Bronchial epithelial cell (primary cell): Measurements from ENCODE around the gene LEMD2. TPM values are rescaled to one million over a fixed set of nuclear protein-coding genes. Genes with fewer than 3 reads are reported as not detected.
"Not testable (repeated sequence)": the region's sequence is repeated elsewhere in the genome, so short reads cannot be mapped to it uniquely, and the experiment has no call there.

Experiments
- DNase-seq: peaks from one replicate; pipeline ENCODE4 v3.0.0-alpha.2; 2010; ENCODE audit warnings: low read depth
- FAIRE-seq: peaks from 2 replicates; lab custom pipeline; 2011; peaks lifted over from hg19 to GRCh38; lab: Jason Lieb, UNC
- H3K27me3 ChIP-seq: 2 replicates; pipeline ENCODE4 v1.5.1; 2011; ENCODE audit warnings: low read length; ENCODE audit not compliant: control insufficient read depth, insufficient read depth
- H3K36me3 ChIP-seq: 2 replicates; pipeline ENCODE4 v1.5.1; 2011; ENCODE audit warnings: low read length; ENCODE audit not compliant: control insufficient read depth, insufficient read depth
- H3K4me3 ChIP-seq: 2 replicates; pipeline ENCODE4 v1.5.1; 2011; ENCODE audit warnings: mild to moderate bottlenecking, low read depth, low read length, control low read depth
- CTCF ChIP-seq: IDR thresholded peaks from 2 replicates; pipeline ENCODE4 v1.5.1; 2011; ENCODE audit warnings: mild to moderate bottlenecking, moderate library complexity, low read length, control low read depth, inconsistent platforms; ENCODE audit not compliant: insufficient read depth, severe bottlenecking
- total RNA-seq: library from RNA; depleted of rRNA; stranded (reverse); fragments of >200 nt; gene quantifications from 2 replicates; pipeline ENCODE4 v1.2.1, GENCODE V29; 2014

Gene LEMD2
- 62.6 and 66.9 TPM in 2 replicates for total RNA-seq

GRCh38 chr6:33788694-33789549 is at the start of gene LEMD2:
Gene LEMD2, minus strand, starts transcription at chr6:33789130. Its CDS starts 14 bp downstream, at chr6:33789116.
- H3K36me3 ChIP-seq = peaks cover 12% of the 10 kb centered on the region
- H3K27me3 ChIP-seq = peaks cover 2% of the 10 kb centered on the region
- DNase-seq (peak; percentile 76), FAIRE-seq (no peak)
- peak within 1 kb of the TSS; percentile 59 for H3K4me3 ChIP-seq
- TF ChIP-seq CTCF = peak; percentile 20

- no peak overlapping the region for H3K4me3 ChIP-seq
- no peaks in the 10 kb centered on the region for H3K36me3 ChIP-seq
- FAIRE-seq (no peak), DNase-seq (peak; percentile 64)
- TF ChIP-seq CTCF = no peak
- H3K27me3 ChIP-seq = no peaks in the 10 kb centered on the region
Observed at GRCh38 chr6:33837971-33838665, 49.2 kb upstream of the LEMD2 start.

GRCh38 chr6:33836806-33837469 is 48.0 kb upstream of the LEMD2 start:
- DNase-seq = no peak
- Histone ChIP-seq H3K27me3 (no peaks in the 10 kb centered on the region), H3K4me3 (no peak overlapping the region), H3K36me3 (no peaks in the 10 kb centered on the region)
- TF ChIP-seq CTCF = no peak
- FAIRE-seq = no peak

- FAIRE-seq (no peak), DNase-seq (peak; percentile 60)
- no peak for TF ChIP-seq CTCF
- Histone ChIP-seq H3K4me3 (no peak overlapping the region), H3K36me3 (no peaks in the 10 kb centered on the region), H3K27me3 (peaks cover 3% of the 10 kb centered on the region)
Observed at GRCh38 chr6:33834401-33835392, 45.8 kb upstream of the LEMD2 start.

GRCh38 chr6:33833599-33833998 is 44.7 kb upstream of the LEMD2 start:
- FAIRE-seq = no peak
- TF ChIP-seq CTCF = no peak
- no peak for DNase-seq
- Histone ChIP-seq H3K27me3 (peaks cover 4% of the 10 kb centered on the region), H3K36me3 (no peaks in the 10 kb centered on the region), H3K4me3 (no peak overlapping the region)

GRCh38 chr6:33832831-33833230 is 43.9 kb upstream of the LEMD2 start:
- not testable (repeated sequence) for FAIRE-seq, H3K4me3 ChIP-seq, H3K27me3 ChIP-seq, DNase-seq, H3K36me3 ChIP-seq

GRCh38 chr6:33831725-33832124 is 42.8 kb upstream of the LEMD2 start:
- H3K4me3 ChIP-seq, DNase-seq, H3K27me3 ChIP-seq, FAIRE-seq, H3K36me3 ChIP-seq: not testable (repeated sequence)
